Omental fat pad (tissue), 4 donors: ENCODE results near the gene PKP3. TPM values are rescaled to one million over a fixed set of nuclear protein-coding genes. Genes with fewer than 3 reads are reported as not detected.

Source experiments
- ATAC-seq: fragments of 150-250 bp; one replicate; pipeline ENCODE4 v1.9.1; 2016; ENCODE audit warnings: mild to moderate bottlenecking, moderate library complexity; ENCODE audit not compliant: low FRiP score
- DNase-seq: peaks from one replicate; pipeline ENCODE4 v3.0.0-alpha.2; 2019; ENCODE audit warnings: low spot score
- CTCF ChIP-seq, 3 donors: fragments of 450-650 bp; IDR thresholded peaks; one replicate each; pipeline ENCODE4 v1.5.1; 2016 to 2017; ENCODE audit warnings: antibody characterized with exemption in 3 of 3, mild to moderate bottlenecking in 3 of 3, moderate library complexity in 2 of 3
- total RNA-seq, 4 donors: library from RNA; depleted of rRNA; stranded (reverse); fragments of >200 nt; gene quantifications; one replicate each; pipeline ENCODE4 v1.1.0, GENCODE V29; 2016

Gene PKP3
- total RNA-seq, 4 donors from 2014 or later, result 0.09 to 0.96 (median 0.95) TPM; not detected in 1

- TF ChIP-seq CTCF (IDR thresholded peaks at IDR 0.05), result no peak
- ATAC-seq (no peak), DNase-seq (no peak)
These were observed 52.9 kb downstream of the PKP3 start for GRCh38 chr11:446891-447290.

- peak; percentile 86 for ATAC-seq
- peak in 2 of 3 donors; percentile 49 to 58 for TF ChIP-seq CTCF (IDR thresholded peaks at IDR 0.05)
- DNase-seq, result peak; percentile 98
These were observed 54.1 kb downstream of the PKP3 start for GRCh38 chr11:447923-448731.

GRCh38 chr11:449889-450808 is 56.1 kb downstream of the PKP3 start, which contains the start of gene PTDSS2:
Gene PTDSS2 (plus strand): TSS chr11:450279. CDS start chr11:450456, 177 bp downstream.
- peak; percentile 88 for ATAC-seq
- no peak for TF ChIP-seq CTCF (IDR thresholded peaks at IDR 0.05)
- peak; percentile 92 for DNase-seq

GRCh38 chr11:450809-451451 is 56.9 kb downstream of the PKP3 start:
- ATAC-seq, result peak; percentile 12

GRCh38 chr11:451738-452137 is 57.7 kb downstream of the PKP3 start:
- TF ChIP-seq CTCF (IDR thresholded peaks at IDR 0.05), result no peak
- DNase-seq, result no peak
- no peak for ATAC-seq

More at GRCh38 chr11:450809-451451, 56.9 kb downstream of the PKP3 start:
- TF ChIP-seq CTCF (IDR thresholded peaks at IDR 0.05), result no peak
- no peak for DNase-seq

GRCh38 chr11:452203-452744 is 58.3 kb downstream of the PKP3 start:
- no peak for ATAC-seq
- TF ChIP-seq CTCF (IDR thresholded peaks at IDR 0.05), result no peak
- no peak for DNase-seq
